GM18499 (cell line): ENCODE data around the gene IL21R.
"Not testable (repeated sequence)": the region's sequence is repeated elsewhere in the genome, so short reads cannot be mapped to it uniquely, and the experiment has no call there.

ENCODE experiments used
- ATAC-seq: cut with Tn5 transposase; IDR thresholded peaks from one replicate; pipeline ENCODE4 v1.9.1; 2021; ENCODE audit warnings: moderate number of reproducible peaks; ENCODE audit not compliant: insufficient read depth, unreplicated experiment

IL21R gene

DNA sequence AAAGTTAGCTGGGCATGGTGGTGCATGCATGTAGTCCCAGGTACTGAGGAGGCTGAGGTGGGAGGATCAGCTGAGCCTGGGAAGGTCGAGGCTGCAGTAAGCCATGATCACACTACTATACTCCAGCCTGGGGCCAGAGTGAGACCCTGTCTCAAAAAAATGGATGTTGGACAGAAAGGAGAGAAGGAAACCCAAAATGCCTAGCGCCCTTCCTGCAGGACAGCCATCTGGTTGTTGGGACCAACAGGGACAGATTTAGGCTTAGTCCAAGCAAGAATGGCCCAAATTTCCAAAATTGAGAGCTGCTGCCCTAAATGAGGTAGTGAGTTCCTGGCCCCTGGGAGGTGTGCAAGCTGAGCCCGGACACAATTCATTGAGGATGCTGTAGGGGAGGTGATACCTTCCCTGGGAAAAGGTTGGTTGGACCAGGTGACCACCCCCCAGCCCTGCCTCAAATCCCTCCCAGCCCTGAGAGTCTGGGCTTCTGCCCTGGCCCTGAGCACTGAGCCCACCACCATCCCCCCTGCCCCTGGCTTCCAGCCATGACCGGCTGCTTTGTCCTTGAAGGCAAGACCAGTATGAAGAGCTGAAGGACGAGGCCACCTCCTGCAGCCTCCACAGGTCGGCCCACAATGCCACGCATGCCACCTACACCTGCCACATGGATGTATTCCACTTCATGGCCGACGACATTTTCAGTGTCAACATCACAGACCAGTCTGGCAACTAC is 35.1 kb downstream of the IL21R start:
- no peak for ATAC-seq

DNA sequence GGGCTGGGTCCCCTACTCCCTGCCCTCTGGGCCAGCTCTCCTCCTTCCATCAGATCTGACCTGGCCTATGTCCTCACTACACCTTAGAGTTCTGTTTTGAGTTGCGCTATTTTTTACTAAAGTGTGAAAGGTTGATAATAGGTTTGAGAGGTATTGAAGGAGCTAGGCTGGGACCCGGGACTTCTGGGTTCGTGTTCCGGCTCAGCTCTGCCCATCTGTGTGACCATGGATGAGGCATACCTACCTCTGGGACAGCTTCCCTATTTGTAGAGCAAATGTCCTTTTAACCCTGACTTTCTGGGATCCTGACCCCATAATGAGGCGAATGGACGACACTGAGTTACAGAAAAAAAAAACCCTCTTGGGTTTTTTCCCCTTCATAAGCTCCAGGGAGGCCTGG is 36.0 kb downstream of the IL21R start:
- no peak for ATAC-seq

GRCh38 chr16:27439271-27440018 is 37.5 kb downstream of the IL21R start:
- no peak for ATAC-seq

GRCh38 chr16:27441276-27441675 is 39.3 kb downstream of the IL21R start:
- ATAC-seq = no peak

GRCh38 chr16:27441998-27442397 is 40.0 kb downstream of the IL21R start:
- ATAC-seq = no peak

GRCh38 chr16:27444015-27444414 is 42.0 kb downstream of the IL21R start:
- no peak for ATAC-seq

- ATAC-seq = no peak
Observed at GRCh38 chr16:27444470-27444869, 42.5 kb downstream of the IL21R start.

- ATAC-seq = no peak
Observed at GRCh38 chr16:27445502-27446175, 43.7 kb downstream of the IL21R start.

- no peak for ATAC-seq
Observed at GRCh38 chr16:27446721-27447120, 44.7 kb downstream of the IL21R start.

DNA sequence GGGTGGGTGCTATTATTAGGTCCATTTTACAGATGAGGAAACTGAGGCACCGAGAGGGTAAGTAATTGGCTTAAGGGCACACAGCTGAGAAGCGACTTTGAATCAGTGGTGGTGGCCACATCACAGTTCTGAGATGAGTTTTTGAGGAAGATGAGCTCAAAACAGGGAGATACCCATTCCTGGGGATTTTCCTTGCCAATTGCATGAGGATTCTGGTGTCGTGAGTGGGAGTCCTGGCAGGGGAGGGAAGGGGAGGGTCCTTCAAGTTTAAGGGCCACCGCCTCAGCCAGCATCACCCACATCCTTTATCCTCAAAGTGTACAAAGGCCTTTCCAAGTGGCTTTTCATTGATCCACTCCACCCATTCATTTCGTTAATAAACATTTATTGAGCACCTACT is 45.3 kb downstream of the IL21R start:
- no peak for ATAC-seq

GRCh38 chr16:27448532-27449433 is 46.8 kb downstream of the IL21R start:
- ATAC-seq = no peak

- no peak for ATAC-seq
Observed at GRCh38 chr16:27449434-27450195, 47.6 kb downstream of the IL21R start.

DNA sequence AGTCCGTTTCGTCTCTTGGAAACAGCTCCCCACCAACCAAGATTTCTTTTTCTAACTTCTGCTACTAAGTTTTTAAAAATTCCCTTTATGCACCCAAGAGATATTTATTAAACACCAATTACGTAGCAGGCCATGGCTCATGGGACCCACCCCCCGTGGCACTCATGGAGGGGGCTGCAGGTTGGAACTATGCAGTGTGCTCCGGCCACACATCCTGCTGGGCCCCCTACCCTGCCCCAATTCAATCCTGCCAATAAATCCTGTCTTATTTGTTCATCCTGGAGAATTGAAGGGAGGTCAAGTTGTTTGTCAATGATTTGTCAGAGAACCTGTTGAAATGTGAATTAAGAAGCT is 48.2 kb downstream of the IL21R start:
- ATAC-seq = no peak

DNA sequence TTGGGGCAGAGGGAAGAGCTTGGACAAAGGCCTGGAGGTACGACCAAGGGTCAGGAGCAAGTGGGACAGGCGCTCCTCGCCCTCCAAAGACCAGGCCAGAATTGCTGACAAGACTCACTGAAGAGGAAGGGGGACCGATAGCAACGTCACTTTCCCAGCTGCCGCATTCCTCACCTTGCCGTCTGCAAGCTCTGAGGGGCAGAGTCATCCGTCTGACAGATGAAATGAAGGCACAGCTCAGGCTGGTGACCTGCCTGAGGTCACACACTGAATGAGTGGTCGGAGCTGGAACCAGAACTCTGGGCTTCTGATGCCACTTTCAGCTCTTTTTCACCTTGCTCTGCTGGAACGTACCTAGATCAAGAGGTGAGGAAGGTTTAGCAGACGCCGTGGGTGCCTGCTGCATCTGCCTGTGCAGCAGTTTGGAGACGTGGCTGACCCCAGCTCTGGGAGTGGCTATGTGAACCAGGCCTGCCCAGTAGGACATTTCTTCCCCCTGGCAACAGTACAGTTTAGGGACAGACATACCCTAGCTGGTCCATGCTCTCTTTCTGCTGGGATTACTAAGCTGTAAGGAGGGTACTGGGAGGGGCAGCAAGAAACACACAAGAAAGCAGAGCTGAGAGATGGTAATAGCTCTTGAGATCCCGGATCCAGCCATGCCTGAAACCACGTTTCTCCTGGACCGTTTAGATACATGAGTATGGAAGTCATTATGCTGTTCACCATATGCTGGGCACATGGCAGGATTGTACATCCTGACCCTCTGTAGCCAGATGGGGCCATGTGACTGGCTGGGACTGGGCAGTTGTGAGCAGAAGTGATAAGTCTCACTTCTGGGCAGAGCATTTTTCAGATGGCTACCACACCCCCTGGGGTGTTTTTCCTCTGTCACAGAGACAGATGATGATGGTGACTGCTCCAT is 50.9 kb downstream of the IL21R start:
- ATAC-seq = no peak

GRCh38 chr16:27453494-27453825 is 51.5 kb downstream of the IL21R start:
- no peak for ATAC-seq

- ATAC-seq = no peak
Observed at GRCh38 chr16:27455700-27456099, 53.7 kb downstream of the IL21R start.

- ATAC-seq = not testable (repeated sequence)
Observed at GRCh38 chr16:27457605-27457900, 55.6 kb downstream of the IL21R start.

GRCh38 chr16:27458258-27458657 is 56.3 kb downstream of the IL21R start:
- ATAC-seq = no peak
